ENCODE results near the gene ZNF644.

ZNF644 gene

DNA sequence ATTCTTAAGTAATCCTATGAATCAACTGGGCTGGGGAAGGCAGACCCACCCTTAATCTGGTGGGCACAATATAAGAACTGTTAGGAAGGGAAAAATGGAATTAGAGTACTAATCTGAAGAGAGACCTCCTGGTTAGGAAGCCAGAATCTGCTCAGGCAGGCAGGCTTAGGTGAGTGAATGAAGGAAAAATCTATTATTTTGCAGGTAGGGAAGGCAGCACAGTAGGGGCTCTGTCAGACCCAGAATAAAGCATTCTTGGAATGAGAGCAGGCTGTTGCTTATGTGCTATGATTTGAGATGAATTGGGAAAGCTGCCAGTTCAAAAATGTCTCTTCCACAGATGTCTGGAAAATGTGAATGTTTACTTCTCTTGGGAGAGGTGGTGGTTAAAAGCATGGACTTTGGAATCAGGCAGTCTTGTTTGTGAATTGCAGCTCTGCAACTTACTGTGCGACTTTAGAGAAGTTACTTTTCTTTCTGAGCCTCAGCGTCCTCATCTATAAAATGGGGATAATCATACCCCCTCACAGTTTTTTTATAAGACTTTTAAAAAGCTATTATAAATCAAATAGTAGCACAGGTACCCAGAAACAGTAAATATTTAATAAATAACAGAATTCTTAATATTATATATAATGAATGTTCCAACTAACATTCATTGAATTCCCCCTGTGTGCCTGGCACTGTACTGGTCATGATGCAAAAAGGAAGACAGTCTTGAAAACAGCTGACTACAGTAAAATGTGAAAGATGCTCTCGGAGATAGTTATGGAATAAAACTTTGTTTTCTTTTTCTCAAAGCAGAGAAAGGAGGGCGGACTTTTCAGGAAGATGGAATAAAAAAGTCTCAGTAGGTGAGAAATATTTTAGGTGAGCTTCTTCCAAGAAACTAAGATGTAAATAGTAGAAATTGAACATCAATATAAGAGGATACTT, 15.3 kb upstream of the ZNF644 start:
- H3K4me3 ChIP-seq (ENCODE audit: low read depth, low read length), result no peak overlapping the region
- TF ChIP-seq, protein P1, sequence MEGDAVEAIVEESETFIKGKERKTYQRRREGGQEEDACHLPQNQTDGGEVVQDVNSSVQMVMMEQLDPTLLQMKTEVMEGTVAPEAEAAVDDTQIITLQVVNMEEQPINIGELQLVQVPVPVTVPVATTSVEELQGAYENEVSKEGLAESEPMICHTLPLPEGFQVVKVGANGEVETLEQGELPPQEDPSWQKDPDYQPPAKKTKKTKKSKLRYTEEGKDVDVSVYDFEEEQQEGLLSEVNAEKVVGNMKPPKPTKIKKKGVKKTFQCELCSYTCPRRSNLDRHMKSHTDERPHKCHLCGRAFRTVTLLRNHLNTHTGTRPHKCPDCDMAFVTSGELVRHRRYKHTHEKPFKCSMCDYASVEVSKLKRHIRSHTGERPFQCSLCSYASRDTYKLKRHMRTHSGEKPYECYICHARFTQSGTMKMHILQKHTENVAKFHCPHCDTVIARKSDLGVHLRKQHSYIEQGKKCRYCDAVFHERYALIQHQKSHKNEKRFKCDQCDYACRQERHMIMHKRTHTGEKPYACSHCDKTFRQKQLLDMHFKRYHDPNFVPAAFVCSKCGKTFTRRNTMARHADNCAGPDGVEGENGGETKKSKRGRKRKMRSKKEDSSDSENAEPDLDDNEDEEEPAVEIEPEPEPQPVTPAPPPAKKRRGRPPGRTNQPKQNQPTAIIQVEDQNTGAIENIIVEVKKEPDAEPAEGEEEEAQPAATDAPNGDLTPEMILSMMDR (IDR thresholded peaks at IDR 0.05; ENCODE audit: low read depth, low read length, missing control alignments), result no peak
- no peak for DNase-seq (ENCODE audit: low read depth)

DNA sequence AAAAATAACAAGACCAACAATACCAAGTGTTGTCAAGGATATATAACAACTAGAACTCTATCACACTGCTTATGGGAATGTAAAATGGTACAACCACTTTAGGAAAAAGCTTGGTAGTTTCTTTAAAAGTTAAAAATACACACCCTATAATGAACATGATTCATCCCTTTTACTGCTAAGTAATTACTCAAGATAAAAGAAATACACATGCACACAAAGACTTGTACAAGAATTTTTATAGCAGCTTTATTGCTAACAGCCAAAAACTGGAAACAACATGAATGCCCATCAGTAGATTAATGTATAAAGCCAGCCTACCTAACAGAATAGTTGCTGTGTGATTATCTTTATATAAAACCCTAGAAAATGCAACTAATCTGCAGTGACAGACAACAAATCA, 10.5 kb upstream of the ZNF644 start:
- TF ChIP-seq, protein P1 (IDR thresholded peaks at IDR 0.05; ENCODE audit: low read depth, low read length, missing control alignments), result no peak
- H3K4me3 ChIP-seq (ENCODE audit: low read depth, low read length), result no peak overlapping the region
- no peak for DNase-seq (ENCODE audit: low read depth)

DNA sequence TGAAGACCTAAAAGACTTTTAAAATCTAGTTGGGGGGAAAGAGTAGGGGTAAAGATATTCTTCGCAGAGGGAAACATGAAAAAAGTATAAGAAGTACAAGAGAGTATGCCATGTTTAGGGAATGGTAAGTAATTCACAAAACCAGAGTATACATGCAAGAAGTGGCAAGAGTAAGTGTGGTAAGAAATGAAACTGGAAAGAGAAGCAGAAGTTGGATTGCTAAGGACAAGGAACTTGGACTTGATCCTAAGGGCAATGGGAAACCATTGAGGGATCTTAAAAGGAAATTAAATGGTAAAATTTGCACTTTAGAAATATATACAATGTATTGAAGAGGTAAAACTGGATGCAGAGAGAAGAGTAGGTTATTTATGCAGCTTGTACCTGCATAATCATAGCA, 9.2 kb upstream of the ZNF644 start:
- TF ChIP-seq, protein P1 (IDR thresholded peaks at IDR 0.05; ENCODE audit: low read depth, low read length, missing control alignments), result no peak
- DNase-seq (ENCODE audit: low read depth), result no peak
- no peak overlapping the region for H3K4me3 ChIP-seq (ENCODE audit: low read depth, low read length)

DNA sequence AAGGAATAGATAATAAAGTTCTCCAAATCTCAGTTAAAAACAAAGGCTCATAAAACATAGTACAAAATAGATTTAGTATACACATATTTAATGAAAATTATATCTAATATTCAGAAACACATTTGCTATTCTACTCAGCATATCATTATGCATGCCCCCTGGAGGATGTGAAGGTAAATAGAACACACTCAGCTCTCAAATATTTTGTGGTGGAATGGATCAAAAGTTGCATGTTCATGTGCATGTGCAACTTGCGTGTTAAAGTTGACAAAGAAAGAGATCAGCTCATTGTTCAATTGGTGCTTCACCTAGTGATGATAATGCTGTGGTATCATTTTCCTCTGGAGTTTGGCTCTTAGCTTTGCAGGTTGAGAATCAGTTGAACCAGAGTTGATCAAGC, 4.9 kb upstream of the ZNF644 start:
- TF ChIP-seq, protein P1 (IDR thresholded peaks at IDR 0.05; ENCODE audit: low read depth, low read length, missing control alignments), result peak; percentile 32
- no peak overlapping the region for H3K4me3 ChIP-seq (ENCODE audit: low read depth, low read length)
- DNase-seq (ENCODE audit: low read depth), result no peak

DNA sequence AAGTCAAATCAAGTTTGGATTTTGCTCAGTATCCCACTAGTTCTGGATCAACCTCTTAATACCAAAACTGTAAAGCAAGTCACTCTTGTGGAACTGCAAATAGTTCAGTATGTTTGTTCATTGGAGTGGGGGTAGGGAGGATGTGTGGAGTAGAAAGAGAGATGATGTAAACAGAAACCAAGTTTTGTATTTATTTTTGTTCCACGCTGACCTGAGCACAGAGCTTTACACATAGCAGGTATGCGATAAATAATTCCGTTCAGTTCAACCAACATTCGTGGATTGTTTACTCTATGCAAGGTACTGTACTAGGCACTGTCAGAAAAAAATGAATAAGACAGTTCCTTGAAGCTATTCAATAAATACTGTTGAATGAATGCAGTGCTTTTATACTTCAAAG, 4.5 kb upstream of the ZNF644 start:
- H3K4me3 ChIP-seq (ENCODE audit: low read depth, low read length), result no peak overlapping the region; the same call in 1 of the 2 replicates
- TF ChIP-seq, protein P1 (IDR thresholded peaks at IDR 0.05; ENCODE audit: low read depth, low read length, missing control alignments), result no peak
- DNase-seq (ENCODE audit: low read depth), result peak; percentile 35

DNA sequence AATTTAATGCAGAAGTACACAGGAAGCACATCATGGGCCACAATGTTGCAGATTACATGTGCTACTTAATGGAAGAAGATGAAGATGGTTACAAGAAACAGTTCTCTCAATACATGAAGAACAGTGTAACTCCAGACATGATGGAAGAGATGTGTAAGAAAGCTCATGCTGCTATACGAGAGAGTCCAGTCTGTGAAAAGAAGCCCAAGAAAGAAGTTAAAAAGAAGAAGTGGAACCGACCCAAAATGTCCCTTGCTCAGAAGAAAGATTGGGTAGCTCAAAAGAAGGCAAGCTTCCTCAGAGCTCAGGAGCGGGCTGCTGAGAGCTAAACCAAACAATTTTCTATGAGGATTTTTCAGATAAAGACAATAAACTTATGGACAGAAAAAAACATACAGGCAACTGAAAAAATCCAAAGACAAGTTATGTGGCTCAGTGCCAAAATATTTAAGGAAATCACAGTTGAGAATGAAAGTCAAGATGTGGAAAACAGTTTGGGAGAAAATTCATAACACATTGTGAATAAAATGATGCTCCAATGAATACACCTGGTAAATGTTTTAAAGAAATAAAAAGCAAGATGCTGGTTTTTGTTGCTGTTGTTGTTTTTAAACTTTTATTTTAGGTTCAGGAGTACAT, 2.8 kb upstream of the ZNF644 start:
- H3K4me3 ChIP-seq (ENCODE audit: low read depth, low read length), result no peak overlapping the region
- no peak for DNase-seq (ENCODE audit: low read depth)
- TF ChIP-seq, protein P1 (IDR thresholded peaks at IDR 0.05; ENCODE audit: low read depth, low read length, missing control alignments), result no peak

All from GM12864 (cell line).